Smooth muscle cell (in vitro differentiated cells): ENCODE results near the gene NATD1. TPM values are rescaled to one million over a fixed set of nuclear protein-coding genes. Genes with fewer than 3 reads are reported as not detected.

ENCODE experiments used
- DNase-seq: peaks from one replicate; lab custom pipeline; 2025; ENCODE audit not compliant: unreplicated experiment; lab: John Stamatoyannopoulos, UW
- H2AFZ ChIP-seq: fragments of 200-600 bp; sonication (generic); 2 replicates; pipeline ENCODE4 v1.6.0; 2016; ENCODE audit warnings: antibody characterized with exemption, low read depth, mild to moderate bottlenecking
- H3F3A ChIP-seq: fragments of 200-600 bp; sonication (generic); 2 replicates; pipeline ENCODE4 v1.6.0; 2017; ENCODE audit warnings: antibody characterized with exemption, low read depth
- H3K27ac ChIP-seq: fragments of 200-600 bp; sonication (generic); 2 replicates; pipeline ENCODE4 v1.5.1; 2016; ENCODE audit warnings: low read depth, mild to moderate bottlenecking
- H3K27me3 ChIP-seq: fragments of 200-600 bp; sonication (generic); 2 replicates; pipeline ENCODE4 v1.6.1; 2016; ENCODE audit warnings: low read depth, mild to moderate bottlenecking
- H3K36me3 ChIP-seq: fragments of 200-600 bp; sonication (generic); 2 replicates; pipeline ENCODE4 v1.5.1; 2016; ENCODE audit warnings: low read depth
- H3K4me1 ChIP-seq: fragments of 200-600 bp; sonication (generic); 2 replicates; pipeline ENCODE4 v1.5.1; 2016; ENCODE audit warnings: low read depth
- H3K4me2 ChIP-seq: fragments of 200-600 bp; sonication (generic); 2 replicates; pipeline ENCODE4 v1.6.0; 2016; ENCODE audit warnings: mild to moderate bottlenecking
- H3K4me3 ChIP-seq: fragments of 200-600 bp; sonication (generic); 2 replicates; pipeline ENCODE4 v1.5.1; 2016; ENCODE audit warnings: mild to moderate bottlenecking
- H3K79me2 ChIP-seq: fragments of 200-600 bp; sonication (generic); 2 replicates; pipeline ENCODE4 v1.6.0; 2016; ENCODE audit warnings: low read depth, mild to moderate bottlenecking
- H3K9ac ChIP-seq: fragments of 200-600 bp; sonication (generic); 2 replicates; pipeline ENCODE4 v1.6.0; 2016; ENCODE audit warnings: low read depth
- H3K9me3 ChIP-seq: fragments of 200-600 bp; sonication (generic); replicated peaks from 2 replicates; pipeline ENCODE4 v1.5.1; 2016; ENCODE audit warnings: low read depth
- H4K20me1 ChIP-seq: fragments of 200-600 bp; sonication (generic); 2 replicates; pipeline ENCODE4 v1.6.0; 2016; ENCODE audit warnings: low read depth
- WGBS: methylation state at CpG from one replicate; pipeline ENCODE4 v1.1.7; 2016; ENCODE audit warnings: low lambda C conversion rate; 5-methylcytosine and 5-hydroxymethylcytosine counted together
- polyA plus RNA-seq: library from polyadenylated mRNA; unstranded; fragments of >200 nt; fragmentation: Nextera tagmentation; extraction: Ambion mirVana; gene quantifications from 2 replicates; pipeline ENCODE4 v1.2.1, GENCODE V29; 2016
- total RNA-seq: library from RNA; depleted of rRNA; stranded (reverse); fragments of >200 nt; gene quantifications from 2 replicates; pipeline ENCODE4 v1.2.3, GENCODE V29; 2014
- TF ChIP-seq, protein P1 (sequence below): fragments of 200-600 bp; sonication (generic); IDR thresholded peaks from 2 replicates; pipeline ENCODE4 v1.5.1; 2017; ENCODE audit warnings: borderline replicate concordance, mild to moderate bottlenecking, antibody characterized with exemption; ENCODE audit not compliant: insufficient read depth, poor library complexity, severe bottlenecking

The NATD1 gene, protein sequence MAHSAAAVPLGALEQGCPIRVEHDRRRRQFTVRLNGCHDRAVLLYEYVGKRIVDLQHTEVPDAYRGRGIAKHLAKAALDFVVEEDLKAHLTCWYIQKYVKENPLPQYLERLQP
- total RNA-seq (2.2 and 3.4 TPM in 2 replicates), polyA plus RNA-seq (2.7 and 4.3 TPM in 2 replicates)

DNA sequence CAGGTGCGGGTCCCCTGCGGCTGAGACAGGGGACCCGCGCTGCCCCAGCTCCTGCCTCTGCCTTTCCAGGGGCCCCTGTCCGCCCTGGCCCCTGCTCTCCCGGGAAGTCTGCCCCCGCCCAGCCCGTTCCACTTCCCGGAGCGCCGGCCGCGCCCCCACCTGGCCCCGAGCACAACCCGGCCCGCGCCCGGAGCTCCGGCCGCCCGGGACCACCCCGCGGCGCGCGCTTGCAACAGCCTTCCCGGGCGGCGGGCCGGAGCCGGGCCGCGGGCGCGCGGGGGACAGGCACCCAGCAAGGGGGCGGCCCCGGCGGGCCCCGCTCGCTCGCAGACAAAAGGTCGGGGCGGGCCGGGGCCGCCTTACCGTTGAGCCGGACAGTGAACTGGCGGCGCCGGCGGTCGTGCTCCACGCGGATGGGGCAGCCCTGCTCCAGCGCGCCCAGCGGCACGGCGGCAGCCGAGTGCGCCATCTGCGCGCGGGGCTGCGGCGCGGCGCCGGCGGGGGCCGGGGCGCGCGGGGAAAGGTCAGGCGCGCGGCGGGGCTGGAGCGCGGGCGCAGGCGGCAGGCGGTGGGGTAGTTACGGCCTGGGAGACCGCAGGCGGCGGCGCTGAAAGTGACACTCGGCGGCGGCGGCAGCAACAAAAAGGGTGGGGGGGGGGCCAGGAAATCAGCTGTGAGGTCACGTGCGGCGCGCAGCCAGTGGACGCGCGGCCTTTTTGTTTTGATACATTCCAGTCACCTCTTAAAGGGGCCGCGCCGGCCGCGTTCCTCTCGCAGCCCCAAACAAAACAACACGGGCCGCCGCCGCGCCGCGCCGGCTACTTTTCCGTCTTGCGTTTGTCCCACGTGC lies at the start of gene NATD1:
Gene NATD1, minus strand, starts transcription at position 615 of the 850 bp plus-strand sequence. Its CDS starts 146 bp downstream, at position 469.
- H3K27me3 ChIP-seq, result no peaks in the 10 kb centered on the region
- H3K36me3 ChIP-seq, result no peaks in the 10 kb centered on the region
- H3K4me1 ChIP-seq, result peaks cover 2% of the 10 kb centered on the region
- H3K9ac ChIP-seq, result peak within 1 kb of the TSS; percentile 42
- no peaks in the 10 kb centered on the region for H3F3A ChIP-seq
- H3K27ac ChIP-seq, result peak within 1 kb of the TSS; percentile 1
- peak within 1 kb of the TSS; percentile 84 for H2AFZ ChIP-seq
- peak within 1 kb of the TSS; percentile 55 for H3K4me3 ChIP-seq
- peak within 1 kb of the TSS; percentile 95 for H3K4me2 ChIP-seq
- TF ChIP-seq, protein P1, sequence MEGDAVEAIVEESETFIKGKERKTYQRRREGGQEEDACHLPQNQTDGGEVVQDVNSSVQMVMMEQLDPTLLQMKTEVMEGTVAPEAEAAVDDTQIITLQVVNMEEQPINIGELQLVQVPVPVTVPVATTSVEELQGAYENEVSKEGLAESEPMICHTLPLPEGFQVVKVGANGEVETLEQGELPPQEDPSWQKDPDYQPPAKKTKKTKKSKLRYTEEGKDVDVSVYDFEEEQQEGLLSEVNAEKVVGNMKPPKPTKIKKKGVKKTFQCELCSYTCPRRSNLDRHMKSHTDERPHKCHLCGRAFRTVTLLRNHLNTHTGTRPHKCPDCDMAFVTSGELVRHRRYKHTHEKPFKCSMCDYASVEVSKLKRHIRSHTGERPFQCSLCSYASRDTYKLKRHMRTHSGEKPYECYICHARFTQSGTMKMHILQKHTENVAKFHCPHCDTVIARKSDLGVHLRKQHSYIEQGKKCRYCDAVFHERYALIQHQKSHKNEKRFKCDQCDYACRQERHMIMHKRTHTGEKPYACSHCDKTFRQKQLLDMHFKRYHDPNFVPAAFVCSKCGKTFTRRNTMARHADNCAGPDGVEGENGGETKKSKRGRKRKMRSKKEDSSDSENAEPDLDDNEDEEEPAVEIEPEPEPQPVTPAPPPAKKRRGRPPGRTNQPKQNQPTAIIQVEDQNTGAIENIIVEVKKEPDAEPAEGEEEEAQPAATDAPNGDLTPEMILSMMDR, result no peak
- under 1% methylated on average over 71 of the region's 117 CpGs for WGBS
- no peaks in the 10 kb centered on the region for H3K9me3 ChIP-seq
- no peaks in the 10 kb centered on the region for H3K79me2 ChIP-seq
- H4K20me1 ChIP-seq, result peaks cover 37% of the 10 kb centered on the region
- DNase-seq, result peak; percentile 21

DNA sequence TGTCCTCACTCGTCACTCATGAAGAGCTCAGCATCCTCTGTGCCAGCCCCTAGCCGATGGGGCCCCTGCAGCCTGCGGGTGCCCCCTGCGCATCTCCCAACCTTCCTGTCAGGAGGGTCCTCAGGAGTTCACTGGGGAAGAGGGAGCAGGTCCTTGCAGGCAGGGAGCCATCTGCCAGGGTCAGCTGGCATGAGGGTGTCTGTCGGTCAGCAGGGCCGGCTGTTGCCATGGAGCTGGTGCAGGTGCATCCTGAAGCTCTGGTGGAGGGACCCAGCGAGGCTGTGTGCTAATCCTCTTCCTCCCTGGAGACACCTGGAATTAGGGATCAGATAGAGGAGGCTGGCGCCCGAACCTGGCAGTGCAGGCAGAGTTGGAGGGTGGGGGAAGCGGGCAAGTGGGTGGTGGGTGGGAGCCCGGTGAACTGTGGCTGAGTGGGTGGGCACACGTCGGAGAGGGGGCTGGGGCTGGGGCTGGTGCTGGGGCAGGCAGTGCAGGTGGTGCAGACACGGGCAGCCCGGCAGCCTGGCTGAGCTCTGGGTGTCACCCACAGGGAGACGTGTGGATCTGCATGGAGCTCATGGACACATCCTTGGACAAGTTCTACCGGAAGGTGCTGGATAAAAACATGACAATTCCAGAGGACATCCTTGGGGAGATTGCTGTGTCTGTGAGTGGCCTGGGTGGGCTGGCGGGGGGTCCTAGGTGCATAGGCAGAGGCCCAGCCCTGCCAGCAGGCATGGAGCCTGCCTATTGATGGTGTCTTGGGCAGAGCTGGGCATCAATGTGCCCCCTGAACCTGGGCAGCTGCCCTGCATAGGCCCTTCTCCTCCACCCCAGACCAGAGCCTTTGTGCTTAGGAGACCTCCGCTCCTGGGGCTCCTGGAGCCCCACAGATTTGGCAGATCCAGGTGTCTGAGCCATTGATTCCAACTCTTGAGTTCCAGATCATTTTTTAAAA lies 48.7 kb upstream of the NATD1 start:
- WGBS, result 79% methylated on average over 19 of the region's 19 CpGs
- no peak for DNase-seq
- H4K20me1 ChIP-seq, result peaks cover 42% of the 10 kb centered on the region
- H3K9ac ChIP-seq, result no peak overlapping the region
- no peak overlapping the region for H3K4me2 ChIP-seq
- H3K79me2 ChIP-seq, result no peaks in the 10 kb centered on the region
- no peaks in the 10 kb centered on the region for H3K4me1 ChIP-seq
- H3K27ac ChIP-seq, result no peak overlapping the region
- no peaks in the 10 kb centered on the region for H3F3A ChIP-seq
- no peak overlapping the region for H3K4me3 ChIP-seq
- TF ChIP-seq, protein P1, result no peak
- H3K27me3 ChIP-seq, result no peaks in the 10 kb centered on the region
- no peaks in the 10 kb centered on the region for H3K9me3 ChIP-seq
- peaks cover 13% of the 10 kb centered on the region for H3K36me3 ChIP-seq
- H2AFZ ChIP-seq, result no peak overlapping the region

DNA sequence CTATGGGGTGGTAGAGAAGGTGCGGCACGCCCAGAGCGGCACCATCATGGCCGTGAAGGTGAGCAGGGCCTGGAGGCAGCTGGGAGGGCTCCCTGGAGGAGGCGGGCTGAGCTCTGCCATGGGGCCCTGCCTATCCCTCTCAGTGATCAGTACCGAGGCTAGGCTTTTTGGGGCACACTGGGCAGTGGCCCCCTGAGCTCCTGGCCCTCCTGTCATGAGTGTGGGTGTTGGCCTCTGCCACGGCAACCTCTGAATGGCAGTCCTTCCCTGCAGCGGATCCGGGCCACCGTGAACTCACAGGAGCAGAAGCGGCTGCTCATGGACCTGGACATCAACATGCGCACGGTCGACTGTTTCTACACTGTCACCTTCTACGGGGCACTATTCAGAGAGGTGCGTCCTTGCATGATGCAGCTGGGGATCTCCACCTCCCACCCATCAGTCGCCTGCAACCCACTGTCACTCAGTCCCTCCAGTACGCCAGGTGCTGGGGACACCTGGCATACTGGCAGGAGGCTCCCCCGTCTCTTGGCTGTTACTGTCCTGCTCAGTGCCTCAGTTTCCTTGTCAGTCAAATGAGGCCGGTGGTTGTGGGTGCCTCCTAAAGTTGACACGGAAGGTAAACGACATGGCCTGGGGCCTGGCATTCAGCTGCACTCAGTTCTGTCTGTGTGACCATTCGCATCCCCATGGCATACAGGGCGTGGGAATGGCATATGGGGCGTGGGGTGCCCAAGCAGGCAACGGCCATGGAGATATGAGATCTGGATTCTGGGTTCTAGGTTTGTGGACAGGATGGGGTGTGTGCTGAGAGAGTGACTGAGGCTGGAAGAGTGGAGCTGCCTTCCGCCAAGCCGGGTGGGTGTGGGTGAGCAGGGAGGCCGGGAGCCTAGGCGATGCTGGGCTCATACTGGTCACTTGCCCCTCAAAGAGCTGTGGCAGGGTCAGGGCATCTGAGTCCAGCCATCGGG lies 47.7 kb upstream of the NATD1 start:
- TF ChIP-seq, protein P1, result no peak
- Histone ChIP-seq H3K79me2 (peaks cover 7% of the 10 kb centered on the region), H3F3A (no peaks in the 10 kb centered on the region), H3K27me3 (no peaks in the 10 kb centered on the region), H3K36me3 (peaks cover 13% of the 10 kb centered on the region), H3K27ac (no peak overlapping the region), H2AFZ (no peak overlapping the region), H3K4me2 (no peak overlapping the region), H4K20me1 (peaks cover 52% of the 10 kb centered on the region), H3K4me1 (no peaks in the 10 kb centered on the region), H3K4me3 (no peak overlapping the region), H3K9ac (no peak overlapping the region), H3K9me3 (no peaks in the 10 kb centered on the region)
- WGBS, result 82% methylated on average over 31 of the region's 31 CpGs
- DNase-seq, result no peak
